SKM-1 treated with dmso at 0.1 percent for 144 hours (cell line): ENCODE results near the gene TXNDC11.
A peak's percentile ranks its signal among the peaks of the same experiment; 100 is the strongest.

Experiments
- DNase-seq: peaks from one replicate; lab custom pipeline; 2025; ENCODE audit not compliant: unreplicated experiment; lab: John Stamatoyannopoulos, UW

The TXNDC11 gene

GRCh38 chr16:11691771-11692170, 50.9 kb downstream of the TXNDC11 start:
- DNase-seq = no peak

- DNase-seq = no peak
Measured at GRCh38 chr16:11691235-11691634, 51.4 kb downstream of the TXNDC11 start.

- no peak for DNase-seq
Measured at GRCh38 chr16:11689031-11689840, 53.4 kb downstream of the TXNDC11 start.

GRCh38 chr16:11688520-11688886, 54.2 kb downstream of the TXNDC11 start:
- no peak for DNase-seq

- DNase-seq = no peak
Measured at GRCh38 chr16:11687601-11688519, 54.8 kb downstream of the TXNDC11 start.

- no peak for DNase-seq
Measured at GRCh38 chr16:11686713-11687380, 55.8 kb downstream of the TXNDC11 start.

- DNase-seq = no peak
Measured at GRCh38 chr16:11685844-11686618, 56.6 kb downstream of the TXNDC11 start.

GRCh38 chr16:11684231-11685025, 58.2 kb downstream of the TXNDC11 start:
- no peak for DNase-seq

- no peak for DNase-seq
Measured at GRCh38 chr16:11683145-11683544, 59.5 kb downstream of the TXNDC11 start.

GRCh38 chr16:11682655-11683096, 60.0 kb downstream of the TXNDC11 start:
- no peak for DNase-seq

- DNase-seq = peak; percentile 5
Measured at GRCh38 chr16:11681976-11682654, 60.5 kb downstream of the TXNDC11 start.

GRCh38 chr16:11681556-11681955, 61.1 kb downstream of the TXNDC11 start:
- DNase-seq = peak; percentile 35

GRCh38 chr16:11679941-11680911, 62.4 kb downstream of the TXNDC11 start:
- no peak for DNase-seq

- no peak for DNase-seq
Measured at GRCh38 chr16:11679250-11679649, 63.4 kb downstream of the TXNDC11 start.

GRCh38 chr16:11677959-11678881, 64.4 kb downstream of the TXNDC11 start:
- no peak for DNase-seq

GRCh38 chr16:11677451-11677951, 65.2 kb downstream of the TXNDC11 start:
- no peak for DNase-seq

- DNase-seq = no peak
Measured at GRCh38 chr16:11676799-11677198, 65.9 kb downstream of the TXNDC11 start.
